Body of pancreas (tissue), 4 donors: ENCODE results near the gene CCDC106.

Experiments used
- CTCF ChIP-seq, 7 experiments: fragments of 450-650 bp in 4 of 7; fragments of 200-600 bp in 3 of 7; sonication (generic) in 3 of 7; IDR thresholded peaks; one replicate each; pipeline ENCODE4 v1.5.1; 2016 to 2019; ENCODE audit warnings: antibody characterized with exemption in 7 of 7
- POLR2A ChIP-seq, 3 donors: fragments of 450-650 bp; IDR thresholded peaks; one replicate each; pipeline ENCODE4 v1.6.1; 2016; ENCODE audit warnings: antibody characterized with exemption in 3 of 3, mild to moderate bottlenecking in 2 of 3

GRCh38 chr19:55660991-55661390 is 13.0 kb downstream of the CCDC106 start:
- TF ChIP-seq CTCF (IDR thresholded peaks at IDR 0.05): no peak
- no peak for TF ChIP-seq POLR2A (IDR thresholded peaks at IDR 0.05)
